ENCODE data around the gene EPHA10.

- no peak for TF ChIP-seq ZNF274 (IDR thresholded peaks at IDR 0.05; ENCODE audit: low read depth, low read length)
- no peak for TF ChIP-seq YY1 (IDR thresholded peaks at IDR 0.05; ENCODE audit: insufficient read depth, insufficient read length)
These were observed 18.1 kb downstream of the EPHA10 start for GRCh38 chr1:37746806-37747205.

All from NT2/D1 (cell line).